AG10803 (cell line): Measurements from ENCODE around the gene ASS1.

Source experiments
- DNase-seq: peaks from one replicate; pipeline ENCODE4 v3.0.0; 2010; ENCODE audit warnings: low read depth
- H3K4me3 ChIP-seq: 2 replicates; pipeline ENCODE4 v1.5.1; 2011; ENCODE audit warnings: mild to moderate bottlenecking, low read length, control low read depth
- CTCF ChIP-seq: conservative IDR thresholded peaks from 2 replicates; pipeline ENCODE4 v1.5.1; 2011; ENCODE audit warnings: mild to moderate bottlenecking, low read length, control low read depth, inconsistent platforms

Gene ASS1

GRCh38 chr9:130419521-130420035 lies 25.2 kb upstream of the ASS1 start:
- DNase-seq = no peak
- H3K4me3 ChIP-seq = no peak overlapping the region
- TF ChIP-seq CTCF = no peak

GRCh38 chr9:130421154-130421801 lies 23.5 kb upstream of the ASS1 start:
- DNase-seq = no peak
- no peak for TF ChIP-seq CTCF
- no peak overlapping the region for H3K4me3 ChIP-seq

GRCh38 chr9:130421802-130422276 lies 22.9 kb upstream of the ASS1 start:
- no peak for TF ChIP-seq CTCF
- peak; percentile 69 for DNase-seq
- H3K4me3 ChIP-seq = no peak overlapping the region

GRCh38 chr9:130422546-130422945 lies 22.2 kb upstream of the ASS1 start:
- no peak for TF ChIP-seq CTCF
- DNase-seq = no peak
- no peak overlapping the region for H3K4me3 ChIP-seq

GRCh38 chr9:130423272-130423671 lies 21.5 kb upstream of the ASS1 start:
- DNase-seq = no peak
- no peak for TF ChIP-seq CTCF
- no peak overlapping the region for H3K4me3 ChIP-seq

- no peak for DNase-seq
- TF ChIP-seq CTCF = no peak
- H3K4me3 ChIP-seq = no peak overlapping the region
These were observed 19.9 kb upstream of the ASS1 start for GRCh38 chr9:130424595-130425454.
